H1 (cell line): ENCODE measurements around the gene PPP3R2. TPM values are rescaled to one million over a fixed set of nuclear protein-coding genes. Genes with fewer than 3 reads are reported as not detected.

Source experiments
- CTCF ChIA-PET: fragments of 300-600 bp; sonication (Branson Sonifier 250); formaldehyde crosslinking; loops from one replicate; lab custom pipeline; 2021; ENCODE audit not compliant: partially characterized antibody; lab: Charles Lee
- POLR2A ChIA-PET: fragments of 300-600 bp; sonication (Branson Sonifier 250); formaldehyde crosslinking; loops from one replicate; lab custom pipeline; 2021; ENCODE audit warnings: inconsistent platforms; ENCODE audit not compliant: partially characterized antibody; lab: Charles Lee
- DNase-seq, 2 experiments: peaks; one replicate each; pipeline versions ENCODE4 v3.0.0 to v3.0.0-alpha.2; 2010 to 2022; ENCODE audit warnings: low spot score in 2 of 2, low read depth in 1 of 2, mixed read lengths in 1 of 2
- FAIRE-seq: peaks from 2 replicates; lab custom pipeline; 2011; peaks lifted over from hg19 to GRCh38; lab: Jason Lieb, UNC
- H2AFZ ChIP-seq: 2 replicates; pipeline ENCODE4 v1.8.1; 2012; ENCODE audit warnings: low read length, inconsistent platforms
- H2AK5ac ChIP-seq: 2 replicates; pipeline ENCODE4 v1.6.1; 2013; ENCODE audit warnings: low read depth, low read length
- H2BK120ac ChIP-seq: replicated peaks from 2 replicates; pipeline ENCODE3; 2013; ENCODE audit warnings: low read depth, low read length, inconsistent platforms
- H2BK12ac ChIP-seq: 2 replicates; pipeline ENCODE4 v1.6.1; 2013; ENCODE audit warnings: low read depth, low read length
- H2BK15ac ChIP-seq: 2 replicates; pipeline ENCODE4 v1.6.1; 2013; ENCODE audit warnings: low read length
- H2BK20ac ChIP-seq: 2 replicates; pipeline ENCODE4 v1.6.1; 2013; ENCODE audit warnings: low read length
- H2BK5ac ChIP-seq: 2 replicates; pipeline ENCODE4 v1.6.1; 2013; ENCODE audit warnings: low read depth, low read length
- H3K14ac ChIP-seq: 2 replicates; pipeline ENCODE4 v1.6.1; 2013; ENCODE audit warnings: inconsistent platforms; ENCODE audit not compliant: insufficient read length
- H3K18ac ChIP-seq: 2 replicates; pipeline ENCODE4 v1.6.1; 2013; ENCODE audit warnings: low read length; ENCODE audit errors: extremely low read depth
- H3K23ac ChIP-seq: 2 replicates; pipeline ENCODE4 v1.6.1; 2013; ENCODE audit warnings: inconsistent platforms; ENCODE audit not compliant: insufficient read length
- H3K23me2 ChIP-seq: 2 replicates; pipeline ENCODE4 v1.6.1; 2013; ENCODE audit warnings: low read depth, low read length
- H3K27ac ChIP-seq: 2 replicates; pipeline ENCODE4 v1.6.1; 2011; ENCODE audit warnings: low read depth, low read length, inconsistent platforms
- H3K27me3 ChIP-seq, 4 experiments: replicated peaks in 1 of 4; 1 replicate in 1 of 4; 2 replicates in 3 of 4; pipeline versions ENCODE4 v1.6.1 to v1.8.1; 2011 to 2013; ENCODE audit warnings: low read length in 3 of 4, mild to moderate bottlenecking in 3 of 4, inconsistent platforms in 2 of 4, mixed read lengths in 2 of 4, moderate library complexity in 1 of 4; ENCODE audit not compliant: control insufficient read depth in 3 of 4, insufficient read depth in 3 of 4; ENCODE audit errors: extremely low read depth in 1 of 4
- H3K36me3 ChIP-seq, 4 experiments: 2 replicates each; pipeline versions ENCODE4 v1.6.1 to v1.8.1; 2011 to 2013; ENCODE audit warnings: mild to moderate bottlenecking in 4 of 4, low read length in 3 of 4, moderate library complexity in 2 of 4, control low read depth in 1 of 4, inconsistent platforms in 1 of 4; ENCODE audit not compliant: insufficient read depth in 4 of 4, control insufficient read depth in 2 of 4
- H3K4ac ChIP-seq: replicated peaks from 2 replicates; pipeline ENCODE3; 2013; ENCODE audit warnings: low read length, low read depth, mixed read lengths, inconsistent platforms; ENCODE audit not compliant: insufficient read length
- H3K4me1 ChIP-seq, 4 experiments: replicated peaks in 1 of 4; 1 replicate in 1 of 4; 2 replicates in 3 of 4; pipeline versions ENCODE4 v1.6.1 to v1.8.1; 2011 to 2013; ENCODE audit warnings: low read length in 3 of 4, inconsistent platforms in 2 of 4, mixed read lengths in 1 of 4; ENCODE audit not compliant: insufficient read depth in 4 of 4, control insufficient read depth in 3 of 4
- H3K4me2 ChIP-seq, 2 experiments: 2 replicates each; pipeline versions ENCODE4 v1.6.1 to v1.8.1; 2011 to 2013; ENCODE audit warnings: low read depth in 2 of 2, low read length in 2 of 2, control low read depth in 1 of 2, inconsistent platforms in 1 of 2, mild to moderate bottlenecking in 1 of 2; ENCODE audit not compliant: insufficient read depth in 1 of 2
- H3K4me3 ChIP-seq, 4 experiments: fragments of 200-600, 300-600 bp in 1 of 4; sonication (generic), shearing (Covaris generic), sonication (Bioruptor Twin) in 1 of 4; 2 replicates each; pipeline versions ENCODE4 v1.5.1 to v1.8.1; 2011 to 2016; ENCODE audit warnings: low read length in 4 of 4, low read depth in 3 of 4, control low read depth in 2 of 4, inconsistent platforms in 2 of 4, mild to moderate bottlenecking in 2 of 4, mixed read lengths in 1 of 4, moderate library complexity in 1 of 4; ENCODE audit not compliant: insufficient read depth in 2 of 4; ENCODE audit errors: extremely low read depth in 1 of 4
- H3K56ac ChIP-seq: replicated peaks from 2 replicates; pipeline ENCODE3; 2013; ENCODE audit warnings: low read depth, mild to moderate bottlenecking, mixed read lengths, low read length, inconsistent platforms; ENCODE audit not compliant: insufficient read length
- H3K79me1 ChIP-seq: 2 replicates; pipeline ENCODE4 v1.6.1; 2013; ENCODE audit warnings: low read depth, low read length, control low read depth
- H3K79me2 ChIP-seq, 2 experiments: 2 replicates each; pipeline versions ENCODE4 v1.6.1 to v1.8.1; 2012 to 2013; ENCODE audit warnings: low read length in 2 of 2, mild to moderate bottlenecking in 2 of 2, inconsistent platforms in 1 of 2; ENCODE audit not compliant: insufficient read depth in 2 of 2, control insufficient read depth in 1 of 2
- H3K9ac ChIP-seq, 4 experiments: replicated peaks in 1 of 4; 1 replicate in 1 of 4; 2 replicates in 3 of 4; pipeline versions ENCODE4 v1.6.1 to v1.8.1; 2011 to 2013; ENCODE audit warnings: low read depth in 3 of 4, low read length in 3 of 4, control low read depth in 2 of 4, mild to moderate bottlenecking in 2 of 4, moderate library complexity in 2 of 4, inconsistent platforms in 1 of 4; ENCODE audit errors: extremely low read depth in 1 of 4
- H3K9me3 ChIP-seq, 2 experiments: 2 replicates each; pipeline versions ENCODE4 v1.6.1 to v1.8.1; 2012 to 2013; ENCODE audit warnings: mild to moderate bottlenecking in 2 of 2, moderate library complexity in 2 of 2, control low read depth in 1 of 2, inconsistent platforms in 1 of 2, low read depth in 1 of 2, low read length in 1 of 2, mixed read lengths in 1 of 2; ENCODE audit not compliant: insufficient read depth in 2 of 2
- H4K20me1 ChIP-seq, 2 experiments: replicated peaks in 1 of 2; 2 replicates each; pipeline versions ENCODE3 to v1.8.1; 2011 to 2013; ENCODE audit warnings: inconsistent platforms in 2 of 2, low read length in 2 of 2, mild to moderate bottlenecking in 1 of 2; ENCODE audit not compliant: insufficient read depth in 2 of 2, control insufficient read depth in 1 of 2
- H4K5ac ChIP-seq: 2 replicates; pipeline ENCODE4 v1.6.1; 2013; ENCODE audit warnings: low read length, low read depth, mixed read lengths, inconsistent platforms; ENCODE audit not compliant: insufficient read length
- H4K8ac ChIP-seq: 2 replicates; pipeline ENCODE4 v1.8.0; 2013; ENCODE audit warnings: mild to moderate bottlenecking, moderate library complexity, low read length, inconsistent platforms; ENCODE audit not compliant: insufficient read depth; ENCODE audit errors: extremely low read depth
- H4K91ac ChIP-seq: replicated peaks from 2 replicates; pipeline ENCODE3; 2013; ENCODE audit warnings: low read length, mixed read lengths, inconsistent platforms; ENCODE audit not compliant: insufficient read length
- BACH1 ChIP-seq: IDR thresholded peaks from 2 replicates; pipeline ENCODE4 v1.6.1; 2012; ENCODE audit warnings: low read length, improper control_type of control experiment
- GABPA ChIP-seq: IDR thresholded peaks from 2 replicates; pipeline ENCODE4 v1.6.1; 2011; ENCODE audit warnings: mild to moderate bottlenecking, low read length, moderate library complexity, borderline replicate concordance; ENCODE audit not compliant: insufficient read depth
- JUN ChIP-seq: IDR thresholded peaks from 2 replicates; pipeline ENCODE4 v1.6.1; 2011; ENCODE audit warnings: low read depth, mild to moderate bottlenecking, improper control_type of control experiment, low read length
- KDM1A ChIP-seq: fragments of 200-600, 300-600 bp; sonication (generic); IDR thresholded peaks from 2 replicates; pipeline ENCODE4 v1.7.1; 2016; ENCODE audit warnings: mild to moderate bottlenecking, low read length, borderline replicate concordance
- RXRA ChIP-seq: IDR thresholded peaks from 2 replicates; pipeline ENCODE4 v1.6.1; 2011; ENCODE audit warnings: low read depth, mild to moderate bottlenecking, low read length, moderate library complexity; ENCODE audit not compliant: insufficient read depth
- TAF7 ChIP-seq: optimal IDR thresholded peaks from 2 replicates; pipeline ENCODE3; 2011; ENCODE audit warnings: low read depth, mild to moderate bottlenecking, inconsistent platforms, low read length, moderate library complexity, borderline replicate concordance
- WGBS, 2 experiments: shearing (Covaris generic) in 1 of 2; methylation state at CpG; one replicate each; pipeline versions ENCODE4 v1.1.6 to v1.1.7; 2013 to 2015; ENCODE audit warnings: low lambda C conversion rate in 2 of 2, mixed read lengths in 2 of 2, inconsistent platforms in 1 of 2, low coverage in 1 of 2, missing lambda C conversion rate in 1 of 2; ENCODE audit not compliant: insufficient replicate concordance in 2 of 2, insufficient coverage in 1 of 2, insufficient read length in 1 of 2; ENCODE audit errors: extremely low coverage in 1 of 2, missing lambda C conversion rate in 1 of 2; 5-methylcytosine and 5-hydroxymethylcytosine counted together
- polyA plus RNA-seq, 7 experiments: library from polyadenylated mRNA; depleted of rRNA in 3 of 7; stranded (reverse) in 5 of 7; unstranded in 2 of 7; fragments of >200 nt in 5 of 7; fragments of 200-250 nt in 2 of 7; gene quantifications; 1 replicate in 5 of 7; 2 replicates in 1 of 7; 4 replicates in 1 of 7; pipeline versions ENCODE4 v1.2.1 to v1.2.3, GENCODE V29; 2011 to 2013; ENCODE audit warnings: missing spikeins in 2 of 7, mixed read lengths in 2 of 7
- total RNA-seq: library from RNA; stranded (reverse); fragmentation: NEBNext Ultra II Directional; extraction: Animal tissue kit (Norgen Biotek cat#: 25700); gene quantifications from 2 replicates; pipeline ENCODE4 v1.2.1, GENCODE V29; 2021
- TF ChIP-seq, protein P1 (sequence below): IDR thresholded peaks from 2 replicates; pipeline ENCODE4 v1.6.1; 2011; ENCODE audit warnings: low read length, improper control_type of control experiment
- TF ChIP-seq, protein P2 (sequence below), 3 experiments: IDR thresholded peaks; 1 replicate in 2 of 3; 2 replicates in 1 of 3; pipeline versions ENCODE4 v1.5.1 to v1.6.1; 2011; ENCODE audit warnings: low read length in 3 of 3, mild to moderate bottlenecking in 3 of 3, inconsistent platforms in 2 of 3, low read depth in 1 of 3, moderate library complexity in 1 of 3; ENCODE audit not compliant: insufficient read depth in 1 of 3; ENCODE audit errors: control extremely low read depth in 1 of 3

The PPP3R2 gene
- total and polyA plus RNA-seq, 2 of the 8 experiments (the other 6 are each of a cell fraction or from before 2014, with no cell fraction given), result not detected

GRCh38 chr9:101543098-101543735 lies 51.6 kb downstream of the PPP3R2 start:
- no peak overlapping the region for H2BK120ac ChIP-seq
- no peak overlapping the region for H3K23ac ChIP-seq
- WGBS, 2 experiments, result 94% methylated on average over 14 of the region's 14 CpGs; no CpG with 5 or more reads in 1 of the 2 experiments
- no peak overlapping the region for H2BK15ac ChIP-seq
- H3K14ac ChIP-seq, result no peak overlapping the region
- H2BK12ac ChIP-seq, result no peak overlapping the region
- H3K79me1 ChIP-seq, result no peaks in the 10 kb centered on the region
- no peak overlapping the region for H4K91ac ChIP-seq
- H4K8ac ChIP-seq, result no peak overlapping the region
- no peak overlapping the region for H2AFZ ChIP-seq
- H3K56ac ChIP-seq, result no peak overlapping the region
- H3K4me2 ChIP-seq, result no peak overlapping the region
- no peaks in the 10 kb centered on the region for H3K9me3 ChIP-seq
- peaks cover 0 to 11% of the 10 kb centered on the region in 2 experiments for H4K20me1 ChIP-seq
- no peak overlapping the region for H3K9ac ChIP-seq
- H3K18ac ChIP-seq, result no peak overlapping the region
- no peaks in the 10 kb centered on the region; the same call in 1 of the 2 replicates for H3K23me2 ChIP-seq
- FAIRE-seq (no peak), DNase-seq (no peak)
- peaks cover 0 to 5% of the 10 kb centered on the region in 2 experiments; a peak in 1 of 4 replicates for H3K79me2 ChIP-seq
- H2AK5ac ChIP-seq, result no peak overlapping the region
- H3K4me3 ChIP-seq, result no peak overlapping the region
- no peak overlapping the region for H2BK5ac ChIP-seq
- H3K4me1 ChIP-seq, result no peaks in the 10 kb centered on the region
- H4K5ac ChIP-seq, result no peak overlapping the region
- H3K27ac ChIP-seq, result no peak overlapping the region
- H2BK20ac ChIP-seq, result no peak overlapping the region
- CTCF ChIA-PET, result interaction anchor here (1.4 to 1.8 kb wide), 2 partner anchors 24 to 94 kb away, joined by 6 to 7 read pairs; no protein-coding TSS in a partner anchor
- H3K36me3 ChIP-seq, result peaks cover 7 to 62% (median 33%) of the 10 kb centered on the region in 4 experiments; a peak in 7 of 8 replicates
- H3K27me3 ChIP-seq, result no peaks in the 10 kb centered on the region
- POLR2A ChIA-PET, result interaction anchor here (1.0 kb wide), 1 partner anchor 8 kb away, joined by 3 read pairs; no protein-coding TSS in a partner anchor
- H3K4ac ChIP-seq, result no peak overlapping the region
- no peak for TF ChIP-seq BACH1
- TF ChIP-seq TAF7, result no peak
- TF ChIP-seq RXRA, result no peak
- TF ChIP-seq JUN, result no peak
- TF ChIP-seq, protein P1, sequence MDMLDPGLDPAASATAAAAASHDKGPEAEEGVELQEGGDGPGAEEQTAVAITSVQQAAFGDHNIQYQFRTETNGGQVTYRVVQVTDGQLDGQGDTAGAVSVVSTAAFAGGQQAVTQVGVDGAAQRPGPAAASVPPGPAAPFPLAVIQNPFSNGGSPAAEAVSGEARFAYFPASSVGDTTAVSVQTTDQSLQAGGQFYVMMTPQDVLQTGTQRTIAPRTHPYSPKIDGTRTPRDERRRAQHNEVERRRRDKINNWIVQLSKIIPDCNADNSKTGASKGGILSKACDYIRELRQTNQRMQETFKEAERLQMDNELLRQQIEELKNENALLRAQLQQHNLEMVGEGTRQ, result no peak
- TF ChIP-seq KDM1A, result no peak
- TF ChIP-seq GABPA, result no peak
- TF ChIP-seq, protein P2, sequence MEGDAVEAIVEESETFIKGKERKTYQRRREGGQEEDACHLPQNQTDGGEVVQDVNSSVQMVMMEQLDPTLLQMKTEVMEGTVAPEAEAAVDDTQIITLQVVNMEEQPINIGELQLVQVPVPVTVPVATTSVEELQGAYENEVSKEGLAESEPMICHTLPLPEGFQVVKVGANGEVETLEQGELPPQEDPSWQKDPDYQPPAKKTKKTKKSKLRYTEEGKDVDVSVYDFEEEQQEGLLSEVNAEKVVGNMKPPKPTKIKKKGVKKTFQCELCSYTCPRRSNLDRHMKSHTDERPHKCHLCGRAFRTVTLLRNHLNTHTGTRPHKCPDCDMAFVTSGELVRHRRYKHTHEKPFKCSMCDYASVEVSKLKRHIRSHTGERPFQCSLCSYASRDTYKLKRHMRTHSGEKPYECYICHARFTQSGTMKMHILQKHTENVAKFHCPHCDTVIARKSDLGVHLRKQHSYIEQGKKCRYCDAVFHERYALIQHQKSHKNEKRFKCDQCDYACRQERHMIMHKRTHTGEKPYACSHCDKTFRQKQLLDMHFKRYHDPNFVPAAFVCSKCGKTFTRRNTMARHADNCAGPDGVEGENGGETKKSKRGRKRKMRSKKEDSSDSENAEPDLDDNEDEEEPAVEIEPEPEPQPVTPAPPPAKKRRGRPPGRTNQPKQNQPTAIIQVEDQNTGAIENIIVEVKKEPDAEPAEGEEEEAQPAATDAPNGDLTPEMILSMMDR (IDR thresholded peaks at IDR 0.05; ENCODE audit: control extremely low read depth in 1 of 3, insufficient read depth in 1 of 3, low read depth in 1 of 3, low read length in 3 of 3), result no peak
